HG02885 (cell line): ENCODE results near the gene METTL27.
A peak's percentile ranks its signal among the peaks of the same experiment; 100 is the strongest.
"Not testable (repeated sequence)": the region's sequence is repeated elsewhere in the genome, so short reads cannot be mapped to it uniquely, and the experiment has no call there.

ENCODE experiments used
- ATAC-seq: cut with Tn5 transposase; IDR thresholded peaks from one replicate; pipeline ENCODE4 v1.9.1; 2021; ENCODE audit warnings: mild to moderate bottlenecking; ENCODE audit not compliant: unreplicated experiment, poor library complexity

The METTL27 gene

GRCh38 chr7:73870041-73870492 is 27.8 kb upstream of the METTL27 start:
- no peak for ATAC-seq

- ATAC-seq, result no peak
Measured at GRCh38 chr7:73869011-73869798, 26.9 kb upstream of the METTL27 start.

GRCh38 chr7:73866446-73866767 is 24.1 kb upstream of the METTL27 start:
- ATAC-seq, result no peak

GRCh38 chr7:73865738-73866445 is 23.6 kb upstream of the METTL27 start:
- no peak for ATAC-seq

- ATAC-seq, result no peak
Measured at GRCh38 chr7:73864981-73865711, 22.8 kb upstream of the METTL27 start.

GRCh38 chr7:73861305-73861704 is 19.0 kb upstream of the METTL27 start:
- ATAC-seq, result no peak

- ATAC-seq, result no peak
Measured at GRCh38 chr7:73860859-73861258, 18.5 kb upstream of the METTL27 start, which contains the start of gene TMEM270. TSS of gene TMEM270 (plus strand) at chr7:73861159. CDS start at chr7:73861195, 36 bp downstream.

- ATAC-seq, result no peak
Measured at GRCh38 chr7:73858807-73859206, 16.5 kb upstream of the METTL27 start.

- no peak for ATAC-seq
Measured at GRCh38 chr7:73856941-73857340, 14.6 kb upstream of the METTL27 start.

GRCh38 chr7:73852500-73852899 is 10.2 kb upstream of the METTL27 start:
- no peak for ATAC-seq

GRCh38 chr7:73851410-73852338 is 9.4 kb upstream of the METTL27 start:
- peak; percentile 90 for ATAC-seq

GRCh38 chr7:73850781-73851207 is 8.5 kb upstream of the METTL27 start:
- no peak for ATAC-seq

- no peak for ATAC-seq
Measured at GRCh38 chr7:73847941-73848723, 5.8 kb upstream of the METTL27 start.

- ATAC-seq, result not testable (repeated sequence)
Measured at GRCh38 chr7:73845701-73846195, 3.4 kb upstream of the METTL27 start.

- no peak for ATAC-seq
Measured at GRCh38 chr7:73844848-73845460, 2.6 kb upstream of the METTL27 start.

GRCh38 chr7:73844131-73844547 is 1.8 kb upstream of the METTL27 start:
- no peak for ATAC-seq

GRCh38 chr7:73841689-73842066 is 638 bp downstream of the METTL27 start:
- no peak for ATAC-seq

- ATAC-seq, result no peak
Measured at GRCh38 chr7:73840715-73841379, 1.5 kb downstream of the METTL27 start.
